GM12872 (cell line): ENCODE measurements around the gene ZNF740.

Experiments
- TF ChIP-seq, protein P1 (sequence below): IDR thresholded peaks from 3 replicates; pipeline ENCODE4 v1.5.1; 2011; ENCODE audit warnings: low read depth, mild to moderate bottlenecking, low read length, moderate library complexity; ENCODE audit not compliant: insufficient read depth

ZNF740 gene

DNA sequence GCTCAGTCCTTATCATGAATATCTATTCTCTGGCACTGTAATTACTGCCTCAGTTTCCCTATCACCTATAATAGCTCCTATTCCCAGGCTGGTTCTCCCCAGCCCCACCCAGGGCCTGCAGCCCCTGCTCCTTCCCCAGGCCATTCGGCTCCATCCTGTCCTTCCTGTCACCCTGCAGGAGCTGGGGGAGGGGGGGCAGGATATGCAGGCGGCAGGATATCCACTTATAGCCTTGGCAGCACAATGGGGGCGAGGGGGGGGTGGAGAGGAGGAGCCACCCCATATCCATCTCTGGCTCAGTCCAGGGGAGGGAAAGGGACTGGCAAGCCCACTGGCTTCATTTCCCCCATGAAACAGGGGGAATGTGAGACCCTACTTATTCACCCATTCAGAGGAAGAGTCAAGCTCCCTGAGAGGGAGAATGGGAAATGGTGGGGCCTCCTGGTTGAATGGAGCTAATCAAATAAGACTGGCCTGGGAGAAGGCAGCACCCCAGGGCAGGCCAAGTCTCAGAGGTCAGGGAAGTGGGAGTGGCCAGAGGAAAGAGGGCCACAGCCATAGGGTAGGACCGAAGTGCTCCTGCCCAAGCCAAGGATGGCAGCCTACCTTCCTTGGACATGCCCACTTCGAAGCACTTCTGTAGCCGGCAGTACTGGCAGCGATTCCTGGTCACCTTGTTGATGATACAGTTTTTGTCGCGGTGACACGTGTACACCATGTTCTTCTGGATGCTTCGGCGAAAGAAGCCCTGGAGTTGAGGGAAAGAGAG, 34.3 kb downstream of the ZNF740 start:
- TF ChIP-seq, protein P1, sequence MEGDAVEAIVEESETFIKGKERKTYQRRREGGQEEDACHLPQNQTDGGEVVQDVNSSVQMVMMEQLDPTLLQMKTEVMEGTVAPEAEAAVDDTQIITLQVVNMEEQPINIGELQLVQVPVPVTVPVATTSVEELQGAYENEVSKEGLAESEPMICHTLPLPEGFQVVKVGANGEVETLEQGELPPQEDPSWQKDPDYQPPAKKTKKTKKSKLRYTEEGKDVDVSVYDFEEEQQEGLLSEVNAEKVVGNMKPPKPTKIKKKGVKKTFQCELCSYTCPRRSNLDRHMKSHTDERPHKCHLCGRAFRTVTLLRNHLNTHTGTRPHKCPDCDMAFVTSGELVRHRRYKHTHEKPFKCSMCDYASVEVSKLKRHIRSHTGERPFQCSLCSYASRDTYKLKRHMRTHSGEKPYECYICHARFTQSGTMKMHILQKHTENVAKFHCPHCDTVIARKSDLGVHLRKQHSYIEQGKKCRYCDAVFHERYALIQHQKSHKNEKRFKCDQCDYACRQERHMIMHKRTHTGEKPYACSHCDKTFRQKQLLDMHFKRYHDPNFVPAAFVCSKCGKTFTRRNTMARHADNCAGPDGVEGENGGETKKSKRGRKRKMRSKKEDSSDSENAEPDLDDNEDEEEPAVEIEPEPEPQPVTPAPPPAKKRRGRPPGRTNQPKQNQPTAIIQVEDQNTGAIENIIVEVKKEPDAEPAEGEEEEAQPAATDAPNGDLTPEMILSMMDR: no peak

DNA sequence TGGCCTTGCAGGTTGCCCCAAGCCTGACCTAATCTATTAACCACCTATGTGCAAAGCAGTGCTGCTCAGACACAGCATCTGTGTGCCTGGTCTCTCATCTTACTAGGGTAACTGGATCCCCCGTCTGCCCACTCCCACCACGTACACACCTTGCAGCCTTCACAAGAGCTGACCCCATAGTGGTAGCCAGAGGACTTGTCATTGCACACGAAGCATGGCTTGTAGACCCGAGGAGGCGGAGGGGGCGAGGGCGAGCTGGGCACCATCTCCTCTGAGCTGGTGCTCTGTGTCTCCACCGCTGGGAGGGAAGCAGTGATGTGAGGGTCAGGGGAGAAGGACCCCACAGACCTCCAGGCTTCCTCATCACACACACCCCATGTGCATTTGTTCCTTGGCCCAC, 35.0 kb downstream of the ZNF740 start:
- TF ChIP-seq, protein P1: no peak

DNA sequence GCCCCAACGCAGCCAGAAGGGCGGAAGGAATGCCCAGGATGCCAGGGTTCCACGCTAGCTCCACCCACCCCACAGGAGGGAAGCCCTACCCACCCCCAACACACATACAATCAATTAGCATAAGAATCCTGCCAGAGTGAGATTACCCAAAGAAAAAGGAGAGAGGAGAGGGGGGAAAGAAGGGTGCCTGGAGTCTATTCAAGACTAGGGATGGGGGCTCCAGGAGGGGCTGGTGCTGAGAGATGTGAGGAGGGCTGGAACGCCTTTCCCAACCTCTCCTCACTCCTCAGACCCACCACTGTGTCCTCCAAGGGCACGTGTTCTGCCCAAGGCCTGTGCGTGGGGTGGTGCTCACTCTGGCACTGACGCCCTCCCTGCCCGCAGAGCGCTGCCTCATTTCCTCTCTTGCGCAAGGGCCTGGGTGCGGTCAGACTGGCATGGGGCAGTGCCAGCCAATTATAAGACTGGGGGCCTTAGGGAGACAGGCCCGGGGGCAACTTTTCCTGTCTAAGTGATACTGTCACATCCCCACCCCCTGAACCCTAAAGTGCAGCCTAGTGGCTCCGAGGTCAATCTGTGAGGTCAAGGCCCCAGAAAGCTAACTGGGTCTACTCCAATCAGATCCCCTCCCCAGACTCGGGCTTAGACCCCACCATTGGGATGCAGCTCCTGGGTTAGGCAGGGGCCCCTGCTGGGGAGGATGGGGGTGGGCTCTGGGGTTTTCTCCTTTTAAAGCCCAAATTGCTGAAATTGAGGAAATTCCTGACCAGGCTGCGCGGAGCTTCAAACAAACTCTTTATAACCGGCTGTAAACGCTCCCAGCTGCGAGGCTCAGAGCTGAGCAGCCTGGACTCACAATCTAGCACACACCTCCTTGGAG, 36.8 kb downstream of the ZNF740 start:
- TF ChIP-seq, protein P1: no peak

DNA sequence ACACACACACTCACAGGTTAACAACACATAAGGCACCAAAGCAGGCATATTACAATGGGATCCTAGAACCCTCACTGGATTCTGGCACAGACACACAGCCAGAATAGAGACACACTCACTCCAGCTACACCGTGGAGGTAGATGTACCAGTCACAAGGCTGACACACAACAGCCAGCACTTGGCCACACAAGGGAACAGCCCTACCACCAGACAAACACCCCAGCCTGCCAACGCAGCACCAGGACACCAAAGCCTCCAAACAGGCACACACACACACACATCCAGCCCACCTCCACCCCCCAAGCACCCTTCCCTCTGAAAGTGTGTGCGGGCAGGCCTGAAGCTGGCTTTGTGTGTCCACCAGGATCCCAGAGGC, 37.4 kb downstream of the ZNF740 start:
- TF ChIP-seq, protein P1: no peak

DNA sequence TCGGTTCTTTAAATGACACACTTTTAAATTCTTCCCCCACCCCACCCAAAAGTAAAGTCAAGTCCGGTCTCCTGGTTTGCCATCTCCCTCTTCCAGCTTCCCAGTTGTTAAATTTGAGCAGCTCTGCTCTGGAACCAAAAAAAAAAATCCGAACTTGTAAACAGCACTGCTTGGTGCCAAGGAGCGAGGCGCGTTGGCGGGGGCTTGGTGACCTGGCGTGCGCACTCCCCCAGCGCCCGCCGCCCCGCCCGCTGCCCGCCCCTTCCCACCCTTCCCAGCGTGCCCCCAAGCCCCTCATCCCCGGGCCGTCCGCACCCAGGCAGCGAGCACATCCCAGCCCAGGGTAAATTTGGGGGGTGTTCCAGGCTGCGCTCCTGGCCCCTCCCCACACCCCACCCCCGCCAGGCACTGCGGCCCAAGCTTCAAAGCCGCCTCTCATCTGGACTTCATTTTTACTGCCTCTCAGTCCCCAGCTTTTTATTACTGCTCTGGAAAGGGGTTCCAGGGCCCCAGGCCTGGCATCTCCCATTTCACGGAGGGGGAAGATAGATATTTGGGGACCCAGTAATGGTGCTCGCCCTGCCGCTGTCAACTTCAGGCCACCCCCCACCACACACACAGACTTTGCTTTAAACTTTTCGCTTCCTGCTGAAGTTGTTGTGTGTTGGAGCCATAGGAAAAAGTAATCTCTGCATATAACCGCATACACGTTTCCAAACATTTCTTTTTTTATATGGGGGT, 38.2 kb downstream of the ZNF740 start:
- TF ChIP-seq, protein P1: no peak

DNA sequence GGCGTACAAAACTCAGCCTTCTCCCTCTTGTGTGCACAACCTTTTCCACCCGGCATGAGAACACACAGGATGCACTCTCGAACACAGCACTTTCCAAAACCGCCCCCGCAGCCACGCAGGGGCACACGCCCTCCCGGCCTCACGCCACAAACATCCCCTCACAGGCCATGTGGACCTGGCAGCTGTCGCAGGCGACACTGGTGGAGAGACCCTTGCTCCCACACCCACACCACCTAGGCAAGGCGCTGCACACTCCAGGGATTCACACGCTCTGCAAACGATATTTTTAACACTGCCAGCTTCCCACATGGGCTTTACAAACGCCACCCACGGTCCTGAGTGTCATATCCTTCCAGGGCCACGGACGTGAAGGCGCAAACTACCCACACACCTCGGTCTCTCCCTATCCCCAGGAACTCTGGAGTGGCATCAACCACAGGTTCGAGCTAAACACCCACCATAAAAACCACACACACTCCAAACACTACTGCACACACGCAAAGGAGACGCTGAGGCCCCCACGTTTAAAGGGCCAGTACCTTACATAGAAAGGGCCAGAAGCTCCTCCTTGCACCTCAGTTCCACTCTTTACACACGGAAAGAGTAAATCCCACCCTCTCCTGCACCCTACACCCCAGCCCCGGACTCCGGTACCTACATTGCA, 38.9 kb downstream of the ZNF740 start:
- TF ChIP-seq, protein P1: no peak
